Activated T-cell treated with anti-CD3 and anti-CD28 coated beads for 24 hours (primary cell): ENCODE data around the gene PIK3R2.

Experiments used
- DNase-seq: peaks from one replicate; pipeline ENCODE4 v3.0.0-alpha.2; 2020; ENCODE audit warnings: low read depth

Gene PIK3R2

GRCh38 chr19:18173054-18173571, 20.1 kb downstream of the PIK3R2 start:
- DNase-seq, result no peak

GRCh38 chr19:18173572-18174288, 20.8 kb downstream of the PIK3R2 start, which contains the start of gene IFI30:
TSS of gene IFI30 (plus strand) at chr19:18173813. CDS start at chr19:18173842, 29 bp downstream.
- peak; percentile 47 for DNase-seq

DNA sequence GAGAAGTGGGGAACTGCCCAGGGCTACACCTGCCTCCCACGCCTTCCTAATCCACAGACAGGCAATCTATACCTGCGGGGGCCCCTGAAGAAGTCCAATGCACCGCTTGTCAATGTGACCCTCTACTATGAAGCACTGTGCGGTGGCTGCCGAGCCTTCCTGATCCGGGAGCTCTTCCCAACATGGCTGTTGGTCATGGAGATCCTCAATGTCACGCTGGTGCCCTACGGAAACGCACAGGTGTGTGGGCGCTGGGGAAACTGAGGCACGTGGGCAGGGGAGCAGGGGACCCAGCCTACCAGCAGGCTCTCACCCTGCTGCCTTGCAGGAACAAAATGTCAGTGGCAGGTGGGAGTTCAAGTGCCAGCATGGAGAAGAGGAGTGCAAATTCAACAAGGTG, 22.0 kb downstream of the PIK3R2 start:
- DNase-seq, result no peak

DNA sequence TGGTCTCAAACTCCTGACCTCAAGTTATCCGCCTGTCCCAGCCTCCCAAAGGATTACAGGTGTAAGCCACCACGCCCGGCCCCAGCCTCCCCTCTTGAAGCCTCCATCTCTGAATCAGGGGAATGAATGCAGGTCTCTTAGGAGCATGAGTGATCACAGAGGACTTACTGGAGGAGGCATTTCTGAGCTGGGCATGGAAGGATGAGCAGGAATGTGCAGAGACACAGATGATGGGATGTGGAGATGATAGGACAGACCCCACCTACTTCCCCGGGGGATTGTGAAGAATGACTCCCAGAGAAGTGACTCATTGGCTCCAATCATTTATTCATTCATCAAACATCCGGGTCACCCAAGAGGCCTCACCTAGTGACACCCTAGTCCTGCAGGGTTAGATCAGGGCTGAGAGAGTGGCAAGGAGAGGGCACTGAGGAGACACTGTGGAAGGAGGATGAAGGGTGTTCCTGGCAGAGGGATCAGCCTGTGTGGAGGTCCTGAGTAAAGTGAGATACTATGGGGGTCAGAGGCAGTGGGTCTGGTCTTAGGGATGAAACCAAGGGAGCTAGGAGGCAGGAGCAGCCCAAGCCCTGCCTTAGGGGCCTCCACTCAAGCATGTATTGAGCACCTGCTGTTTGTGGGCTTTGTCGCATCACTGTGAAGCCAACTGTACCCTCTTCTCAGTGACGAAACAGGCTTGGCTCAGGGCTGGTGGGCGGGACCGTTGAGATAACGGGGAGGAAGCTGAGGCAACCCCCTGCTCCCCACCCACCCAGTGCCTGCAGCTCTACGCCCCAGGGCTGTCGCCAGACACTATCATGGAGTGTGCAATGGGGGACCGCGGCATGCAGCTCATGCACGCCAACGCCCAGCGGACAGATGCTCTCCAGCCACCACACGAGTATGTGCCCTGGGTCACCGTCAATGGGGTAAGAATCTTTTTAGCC, 23.7 kb downstream of the PIK3R2 start:
- no peak for DNase-seq

GRCh38 chr19:18179957-18180356, 27.0 kb downstream of the PIK3R2 start:
- no peak for DNase-seq

GRCh38 chr19:18183529-18183928, 30.6 kb downstream of the PIK3R2 start:
- no peak for DNase-seq

DNA sequence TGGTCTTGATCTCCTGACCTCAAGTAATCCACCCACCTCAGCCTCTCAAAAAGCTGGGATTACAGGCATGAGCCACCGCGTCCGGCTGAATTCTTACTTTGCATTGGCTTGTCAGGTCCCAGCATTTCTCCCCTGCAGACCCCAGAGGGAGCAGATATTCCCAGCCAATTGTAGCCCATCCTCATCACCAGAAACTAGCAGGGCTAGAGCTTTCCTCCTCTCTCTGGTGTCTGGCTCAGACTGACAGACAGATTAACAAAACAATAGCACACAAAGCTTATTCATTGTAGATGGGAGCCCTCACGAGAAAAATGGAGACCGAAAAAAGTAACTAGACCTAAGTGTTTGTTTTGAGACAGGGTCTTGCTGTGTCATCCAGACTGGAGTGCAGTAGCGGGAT, 32.6 kb downstream of the PIK3R2 start:
- no peak for DNase-seq

DNA sequence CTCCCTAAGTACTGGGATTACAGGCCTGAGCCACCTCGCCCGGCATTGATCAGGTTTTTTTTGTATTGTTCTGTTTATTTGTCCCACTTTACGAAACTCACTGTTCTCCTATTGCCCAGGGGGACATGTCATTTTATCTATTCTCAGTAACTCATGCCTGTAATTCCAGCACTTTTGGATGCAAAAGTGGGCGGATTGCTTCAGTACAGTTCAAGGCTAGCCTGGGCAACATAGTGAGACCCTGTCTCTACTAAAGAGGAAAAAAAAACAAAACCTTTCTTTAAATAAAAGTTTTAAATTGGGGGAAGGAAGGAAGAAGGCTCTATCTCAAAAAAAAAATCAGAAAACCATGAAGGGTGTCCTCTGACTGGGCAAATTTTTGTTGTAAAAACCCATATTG, 37.3 kb downstream of the PIK3R2 start:
- DNase-seq, result no peak

DNA sequence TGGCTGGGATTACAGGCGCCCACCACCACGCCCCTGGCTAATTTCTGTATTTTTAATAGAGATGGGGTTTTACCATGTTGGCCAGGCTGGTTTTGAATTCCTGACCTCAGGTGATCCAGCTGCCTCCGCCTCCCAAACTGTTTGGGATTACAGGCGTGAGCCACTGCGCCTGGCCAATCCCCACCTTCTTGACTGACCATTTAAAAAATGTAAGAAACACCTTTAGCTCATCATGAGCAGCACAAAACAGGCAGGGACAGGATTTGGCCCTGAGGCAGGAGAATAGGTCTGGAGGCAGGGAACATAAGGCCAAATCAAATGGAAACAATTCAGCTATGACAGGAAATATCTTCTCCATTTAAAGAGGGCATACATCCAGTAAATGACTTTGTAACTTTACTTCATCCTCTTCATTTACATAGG, 38.7 kb downstream of the PIK3R2 start:
- no peak for DNase-seq

- peak; percentile 98 for DNase-seq
Measured at GRCh38 chr19:18192673-18193387, 39.9 kb downstream of the PIK3R2 start, which contains the start of gene MPV17L2. TSS of gene MPV17L2 (plus strand) at chr19:18193218. CDS start at chr19:18193282, 64 bp downstream.

- DNase-seq, result peak; percentile 14
Measured at GRCh38 chr19:18193388-18194180, 40.6 kb downstream of the PIK3R2 start.

- DNase-seq, result no peak
Measured at GRCh38 chr19:18194181-18194530, 41.2 kb downstream of the PIK3R2 start.

GRCh38 chr19:18194554-18195238, 41.7 kb downstream of the PIK3R2 start:
- peak; percentile 21 for DNase-seq

DNA sequence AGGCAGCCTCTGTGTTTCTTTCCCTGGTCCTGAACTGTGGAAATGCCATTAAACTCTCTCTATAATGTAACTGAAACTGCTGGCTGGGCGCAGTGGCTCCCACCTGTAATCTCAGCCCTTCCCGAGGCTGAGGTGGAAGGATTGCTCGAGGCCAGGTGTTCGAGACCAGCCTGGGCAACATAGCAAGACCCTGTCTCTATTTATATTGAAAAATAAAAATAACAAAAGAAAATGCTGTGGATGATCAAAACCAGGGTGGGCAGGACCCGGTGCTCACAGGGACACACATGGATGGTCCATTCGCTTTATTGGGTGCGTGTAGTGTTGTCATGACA, 43.5 kb downstream of the PIK3R2 start:
- no peak for DNase-seq

DNA sequence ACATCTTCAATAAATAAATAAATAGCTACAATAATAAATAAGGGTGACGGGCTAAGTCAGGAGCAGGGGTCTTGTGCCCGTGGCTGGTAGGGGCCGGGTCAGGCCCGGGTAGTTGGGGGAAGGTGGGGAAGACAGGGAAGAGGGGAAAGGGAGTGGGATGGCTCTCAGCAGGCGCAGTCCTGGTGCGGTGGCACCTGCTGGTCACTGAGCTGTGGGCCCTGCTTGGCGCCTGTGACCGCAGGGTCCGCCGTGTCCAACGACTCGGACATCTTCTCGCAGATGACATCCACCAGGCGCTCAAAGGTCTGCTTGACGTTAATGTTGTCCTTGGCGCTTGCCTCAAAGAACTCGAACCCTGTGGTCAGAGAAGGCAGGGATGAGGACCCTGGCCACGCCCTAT, 44.3 kb downstream of the PIK3R2 start:
- no peak for DNase-seq

GRCh38 chr19:18197941-18198340, 45.0 kb downstream of the PIK3R2 start:
- no peak for DNase-seq

DNA sequence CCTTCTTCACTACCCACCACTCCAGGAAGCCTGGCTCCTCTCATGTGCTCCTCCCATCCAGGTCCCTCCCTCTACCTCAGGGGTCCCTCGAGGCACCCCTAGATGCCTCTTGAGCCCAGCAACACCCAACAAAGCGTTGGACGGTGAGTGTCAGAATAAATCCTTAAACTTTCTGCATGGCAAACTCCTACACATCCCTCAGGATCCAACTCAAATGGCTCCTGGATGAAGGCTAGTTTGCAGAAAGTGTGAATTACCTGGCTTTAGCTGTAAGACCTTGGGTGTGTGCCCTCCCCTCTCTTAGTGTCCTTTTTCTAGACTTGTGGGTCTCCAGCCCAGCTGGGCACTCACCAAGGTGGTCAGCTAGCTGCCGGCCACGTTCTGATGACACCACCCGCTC, 45.4 kb downstream of the PIK3R2 start:
- DNase-seq, result no peak

GRCh38 chr19:18202397-18202777, 49.4 kb downstream of the PIK3R2 start:
- DNase-seq, result no peak

DNA sequence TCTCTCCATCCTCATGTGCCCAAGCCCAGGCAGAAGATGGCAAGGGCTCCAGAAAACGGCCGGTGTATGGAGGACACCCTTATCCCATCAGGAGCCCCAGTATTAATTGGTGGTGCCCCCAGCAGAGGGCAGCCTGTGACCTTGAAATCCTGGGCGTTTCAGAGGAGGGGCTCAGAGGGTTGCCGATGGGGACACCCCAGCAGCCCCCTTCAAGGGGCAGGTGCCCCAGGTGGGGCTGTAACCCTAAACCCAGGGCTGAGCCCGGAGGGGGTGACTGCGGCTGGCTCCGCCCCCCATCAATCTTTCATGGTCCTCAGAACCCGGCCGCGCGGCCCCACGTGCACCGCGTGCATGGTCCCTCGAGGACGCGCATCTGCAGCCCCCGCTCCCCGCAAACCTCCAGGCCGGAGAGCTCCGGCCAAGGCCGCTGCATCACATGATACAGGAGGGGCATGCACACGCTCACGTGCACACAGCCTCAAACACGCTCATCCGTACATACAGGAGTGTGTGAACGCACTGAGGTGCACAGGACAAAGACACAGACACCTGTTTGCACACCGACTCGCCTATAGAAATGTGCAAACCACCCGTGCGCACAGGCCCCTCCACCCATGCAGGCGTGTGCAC, 49.9 kb downstream of the PIK3R2 start:
- DNase-seq, result no peak

DNA sequence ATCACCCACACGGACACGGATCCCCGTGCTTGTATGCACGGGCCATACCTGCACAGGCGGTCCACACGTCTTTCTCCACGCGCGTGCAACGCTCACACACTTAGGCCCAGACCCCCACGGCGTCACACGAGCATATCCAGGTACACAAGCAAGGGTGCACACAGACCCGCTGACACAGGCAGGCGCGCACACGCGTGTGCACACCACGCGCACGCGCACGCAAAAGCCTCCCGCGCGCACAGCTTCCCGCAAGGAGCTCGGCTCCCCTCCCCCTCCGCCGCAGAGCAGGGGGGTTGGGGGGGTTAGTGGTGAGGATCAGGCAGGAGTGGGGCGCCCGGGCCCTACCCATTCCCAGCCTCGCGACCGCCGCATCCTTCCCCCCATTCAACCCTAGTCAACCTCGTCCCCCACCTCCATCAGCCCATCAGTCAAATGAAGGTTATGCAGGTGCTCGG, 50.5 kb downstream of the PIK3R2 start:
- DNase-seq, result no peak
